AG10803 (cell line): ENCODE measurements around the gene BTBD9.

Source experiments
- DNase-seq: peaks from one replicate; pipeline ENCODE4 v3.0.0; 2010; ENCODE audit warnings: low read depth
- H3K4me3 ChIP-seq: 2 replicates; pipeline ENCODE4 v1.5.1; 2011; ENCODE audit warnings: mild to moderate bottlenecking, low read length, control low read depth
- TF ChIP-seq, protein P1 (sequence below): conservative IDR thresholded peaks from 2 replicates; pipeline ENCODE4 v1.5.1; 2011; ENCODE audit warnings: mild to moderate bottlenecking, low read length, control low read depth, inconsistent platforms

Gene BTBD9

DNA sequence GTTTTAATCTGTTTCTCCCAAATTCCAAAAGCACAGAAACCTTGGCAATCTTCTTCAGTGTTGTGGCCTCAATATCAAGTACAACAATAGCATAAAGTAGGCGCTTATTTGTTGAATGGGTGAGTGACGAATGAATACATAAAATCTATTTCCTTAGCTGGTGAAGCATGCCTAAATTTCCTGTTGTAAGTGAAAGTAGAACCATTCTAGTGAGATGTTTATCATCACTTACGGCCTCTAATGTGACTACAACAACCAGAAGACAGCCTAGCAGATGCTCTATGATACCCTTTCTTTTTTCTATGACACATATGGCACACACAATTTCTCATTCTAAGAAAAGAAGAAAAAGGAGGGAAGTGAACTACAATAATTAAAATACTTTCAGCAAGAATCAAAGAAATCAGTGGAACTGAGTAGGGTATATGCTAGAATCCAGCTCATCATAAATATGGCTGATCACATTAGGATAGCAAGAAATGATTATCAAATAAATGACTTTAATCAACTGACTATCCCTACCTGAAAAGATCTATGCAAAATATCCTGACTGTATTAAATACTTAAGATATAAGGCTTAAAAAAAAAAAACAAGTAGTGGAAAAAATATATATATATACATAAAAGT, 67.4 kb downstream of the BTBD9 start:
- DNase-seq: no peak
- TF ChIP-seq, protein P1, sequence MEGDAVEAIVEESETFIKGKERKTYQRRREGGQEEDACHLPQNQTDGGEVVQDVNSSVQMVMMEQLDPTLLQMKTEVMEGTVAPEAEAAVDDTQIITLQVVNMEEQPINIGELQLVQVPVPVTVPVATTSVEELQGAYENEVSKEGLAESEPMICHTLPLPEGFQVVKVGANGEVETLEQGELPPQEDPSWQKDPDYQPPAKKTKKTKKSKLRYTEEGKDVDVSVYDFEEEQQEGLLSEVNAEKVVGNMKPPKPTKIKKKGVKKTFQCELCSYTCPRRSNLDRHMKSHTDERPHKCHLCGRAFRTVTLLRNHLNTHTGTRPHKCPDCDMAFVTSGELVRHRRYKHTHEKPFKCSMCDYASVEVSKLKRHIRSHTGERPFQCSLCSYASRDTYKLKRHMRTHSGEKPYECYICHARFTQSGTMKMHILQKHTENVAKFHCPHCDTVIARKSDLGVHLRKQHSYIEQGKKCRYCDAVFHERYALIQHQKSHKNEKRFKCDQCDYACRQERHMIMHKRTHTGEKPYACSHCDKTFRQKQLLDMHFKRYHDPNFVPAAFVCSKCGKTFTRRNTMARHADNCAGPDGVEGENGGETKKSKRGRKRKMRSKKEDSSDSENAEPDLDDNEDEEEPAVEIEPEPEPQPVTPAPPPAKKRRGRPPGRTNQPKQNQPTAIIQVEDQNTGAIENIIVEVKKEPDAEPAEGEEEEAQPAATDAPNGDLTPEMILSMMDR: no peak
- H3K4me3 ChIP-seq: no peak overlapping the region

DNA sequence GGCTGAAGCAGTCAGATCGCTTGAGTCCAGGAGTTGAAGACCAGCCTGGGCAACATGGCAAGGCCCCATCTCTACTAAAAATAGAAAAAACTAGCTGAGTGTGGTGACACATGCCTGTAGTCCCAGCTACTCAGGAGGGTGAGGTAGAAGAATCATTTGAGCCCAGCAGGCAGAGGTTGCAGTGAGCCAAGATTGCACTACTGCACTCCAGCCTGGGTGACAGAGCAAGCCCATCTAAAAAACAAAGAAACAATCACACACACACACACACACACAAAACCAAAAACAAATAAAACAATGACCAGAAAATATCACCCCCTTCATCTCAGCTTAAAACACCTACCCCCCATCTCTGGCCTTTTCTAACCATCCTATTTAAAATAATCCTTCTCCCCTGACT, 68.0 kb downstream of the BTBD9 start:
- TF ChIP-seq, protein P1: no peak
- no peak for DNase-seq
- no peak overlapping the region for H3K4me3 ChIP-seq

DNA sequence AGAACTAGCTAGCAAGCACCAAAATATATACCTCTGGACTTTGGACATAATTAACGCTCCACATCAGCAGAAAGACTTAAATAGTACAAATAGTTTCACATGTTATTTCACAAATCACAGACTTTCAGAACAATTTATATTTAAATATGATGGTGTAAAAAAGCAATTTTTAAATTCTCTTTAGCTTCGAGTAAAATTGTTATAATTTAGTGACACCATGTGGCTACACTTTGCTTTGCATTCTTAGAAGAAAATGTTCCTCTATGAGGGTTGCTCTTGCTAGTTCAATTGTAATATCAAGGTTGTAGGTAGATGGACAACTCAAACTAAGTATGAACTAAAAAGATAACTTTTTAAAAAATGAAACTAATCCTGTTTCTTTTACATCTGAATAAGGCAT, 69.0 kb downstream of the BTBD9 start:
- TF ChIP-seq, protein P1: peak; percentile 58
- H3K4me3 ChIP-seq: no peak overlapping the region
- peak; percentile 26 for DNase-seq

DNA sequence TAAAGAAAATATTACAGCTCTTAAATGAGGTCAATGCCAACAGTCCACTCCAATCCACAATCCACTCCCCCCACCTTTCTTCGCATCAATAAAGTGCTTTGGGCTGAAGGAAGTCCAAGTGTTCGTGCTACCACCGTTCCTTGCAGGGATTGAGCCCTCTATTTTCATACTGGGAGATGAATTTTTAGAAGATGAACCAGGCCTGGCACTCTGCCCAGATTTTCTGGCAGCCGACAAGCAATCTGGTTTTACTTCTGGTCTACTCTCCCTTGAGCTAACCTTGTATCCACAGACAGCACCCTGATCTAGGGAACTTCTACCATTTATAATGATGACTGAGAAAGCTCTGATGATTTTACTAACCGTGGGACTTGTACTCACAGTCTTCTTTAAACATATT, 72.3 kb downstream of the BTBD9 start:
- TF ChIP-seq, protein P1: no peak
- H3K4me3 ChIP-seq: no peak overlapping the region
- peak; percentile 95 for DNase-seq

DNA sequence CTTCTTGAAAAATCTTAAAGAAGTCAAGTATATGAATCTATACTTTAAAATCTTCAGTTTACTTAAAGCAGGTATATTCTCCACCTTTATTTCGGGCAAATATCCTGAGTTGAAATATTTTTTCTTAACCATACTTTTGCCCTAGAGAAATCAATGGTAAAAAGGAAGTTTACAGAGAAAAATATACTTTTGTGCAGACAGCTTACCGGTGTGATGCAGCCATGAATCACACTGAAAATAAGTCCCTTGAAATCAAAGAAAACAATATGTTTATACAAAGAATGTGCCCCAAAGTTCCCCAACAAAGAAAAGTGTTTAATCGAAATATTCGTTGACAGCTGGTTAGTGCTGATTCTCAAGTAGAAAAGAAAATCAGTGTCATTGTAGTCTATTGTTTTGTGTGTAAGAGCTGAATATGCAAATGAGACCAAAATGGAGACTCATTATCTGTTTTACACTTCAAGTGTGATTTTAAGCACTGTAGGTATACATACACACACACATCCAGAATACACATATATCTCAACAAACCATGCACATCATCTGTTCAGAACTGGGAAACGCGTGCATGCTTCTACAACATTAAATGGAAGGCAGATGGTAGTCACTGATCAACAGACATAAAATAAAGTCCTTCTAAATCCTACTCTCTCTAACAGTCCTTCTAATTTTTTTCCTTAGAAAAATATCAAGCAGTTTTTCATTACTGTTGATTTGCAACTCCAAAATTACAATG, 73.3 kb downstream of the BTBD9 start:
- DNase-seq: no peak
- H3K4me3 ChIP-seq: no peak overlapping the region
- TF ChIP-seq, protein P1: no peak

DNA sequence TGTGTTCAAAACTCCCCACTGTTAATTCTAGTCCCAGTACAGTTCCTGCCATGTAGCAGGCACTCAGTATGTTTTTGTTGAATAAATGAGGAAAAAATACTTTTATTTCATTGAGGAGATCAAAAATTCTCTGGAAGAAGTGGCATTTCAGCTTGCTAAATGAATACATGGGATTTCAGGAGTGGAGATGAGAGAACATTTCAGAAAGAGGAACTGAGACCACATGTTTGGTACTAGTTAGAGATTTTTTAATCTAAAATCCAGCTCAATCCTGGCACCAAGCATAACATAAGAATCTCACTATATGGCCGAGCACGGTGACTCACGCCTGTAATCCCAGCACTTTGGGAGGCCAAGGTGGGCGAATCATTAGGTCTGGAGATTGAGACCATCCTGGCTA, 75.4 kb downstream of the BTBD9 start:
- DNase-seq: no peak
- TF ChIP-seq, protein P1: no peak
- no peak overlapping the region for H3K4me3 ChIP-seq

DNA sequence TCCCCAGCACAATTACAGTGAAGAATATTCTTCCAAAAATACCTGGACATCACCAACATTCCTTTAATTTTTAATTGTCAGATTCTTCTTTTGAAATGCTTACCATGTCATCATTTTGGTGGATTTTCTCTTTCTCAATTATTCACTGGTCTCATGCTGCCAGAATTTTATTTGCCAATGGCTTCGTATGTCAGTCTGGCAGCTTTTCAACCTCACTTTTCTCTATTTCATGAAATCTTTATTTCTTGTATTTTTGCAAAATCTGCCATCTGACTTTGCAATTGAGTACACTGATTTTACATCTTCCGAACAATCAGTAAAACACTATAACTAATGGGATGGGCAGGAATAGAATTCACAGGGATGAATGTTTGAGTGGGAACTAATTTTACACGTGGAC, 84.1 kb downstream of the BTBD9 start:
- no peak overlapping the region for H3K4me3 ChIP-seq
- TF ChIP-seq, protein P1: no peak
- peak; percentile 5 for DNase-seq
